T-helper 2 cell (primary cell): ENCODE measurements around the gene ADGRA1.
"Not testable (repeated sequence)": the region's sequence is repeated elsewhere in the genome, so short reads cannot be mapped to it uniquely, and the experiment has no call there.

Experiments
- DNase-seq, 5 experiments: peaks; one replicate each; pipeline versions ENCODE4 v3.0.0 to v3.0.0-alpha.2; 2012 to 2022

ADGRA1 gene

DNA sequence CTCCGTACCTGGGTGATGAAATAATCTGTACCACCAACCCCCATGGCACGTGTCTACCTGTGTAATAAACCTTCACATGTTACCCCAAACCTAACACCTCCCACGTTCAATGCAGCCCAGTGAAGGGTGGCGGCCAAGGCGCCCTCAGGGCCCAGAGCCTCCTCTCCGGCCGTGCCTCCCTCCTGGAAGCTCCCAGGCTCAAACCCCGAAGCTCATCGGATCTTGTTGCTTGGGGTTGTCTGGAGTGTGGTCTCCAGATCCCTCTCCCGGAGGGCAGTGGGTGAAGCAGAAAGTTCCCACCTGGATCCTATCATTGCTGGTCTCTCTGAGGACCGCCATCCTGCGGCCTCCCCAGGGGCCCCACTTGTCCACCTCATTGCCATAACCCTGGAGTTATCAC, 62.9 kb downstream of the ADGRA1 start:
- no peak for DNase-seq

DNA sequence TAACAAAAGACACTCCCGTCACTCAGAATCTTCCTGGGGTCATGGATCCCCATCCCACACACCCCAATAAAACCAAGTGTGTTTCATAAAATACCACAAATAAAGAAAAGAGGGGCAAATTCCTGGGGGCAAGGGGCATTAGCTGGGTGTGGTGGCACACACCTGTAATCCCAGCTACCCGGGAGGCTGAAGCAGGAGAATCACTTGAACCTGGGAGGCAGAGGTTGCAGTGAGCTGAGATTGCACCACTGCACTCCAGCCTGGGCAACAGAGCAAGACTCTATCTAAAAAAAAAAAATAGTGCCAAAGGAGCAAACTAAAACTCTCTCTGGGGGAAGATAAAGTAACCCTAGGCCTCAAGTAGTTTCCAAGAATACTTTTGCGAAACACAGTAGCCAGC, 63.3 kb downstream of the ADGRA1 start:
- not testable (repeated sequence) for DNase-seq

DNA sequence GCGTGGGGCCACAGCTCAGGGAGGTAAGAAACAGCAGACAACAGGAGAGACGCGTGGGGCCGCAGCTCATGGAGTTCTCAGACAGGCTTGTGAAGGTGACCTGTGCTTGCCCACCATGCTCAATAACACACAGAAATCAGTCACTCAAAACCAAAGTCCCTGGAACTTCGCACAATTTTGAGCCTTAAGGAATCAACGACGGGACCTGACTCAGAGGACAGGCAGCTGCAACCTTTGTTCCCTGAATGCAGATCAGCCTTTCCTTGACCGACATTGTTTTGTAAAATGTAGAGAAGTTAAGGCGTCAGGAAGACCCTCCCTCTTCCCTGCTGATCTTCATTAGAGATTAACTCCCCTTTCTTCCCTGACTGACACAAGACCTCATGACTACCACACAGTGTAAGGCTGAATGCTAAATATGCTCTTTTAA, 63.8 kb downstream of the ADGRA1 start:
- no peak for DNase-seq

DNA sequence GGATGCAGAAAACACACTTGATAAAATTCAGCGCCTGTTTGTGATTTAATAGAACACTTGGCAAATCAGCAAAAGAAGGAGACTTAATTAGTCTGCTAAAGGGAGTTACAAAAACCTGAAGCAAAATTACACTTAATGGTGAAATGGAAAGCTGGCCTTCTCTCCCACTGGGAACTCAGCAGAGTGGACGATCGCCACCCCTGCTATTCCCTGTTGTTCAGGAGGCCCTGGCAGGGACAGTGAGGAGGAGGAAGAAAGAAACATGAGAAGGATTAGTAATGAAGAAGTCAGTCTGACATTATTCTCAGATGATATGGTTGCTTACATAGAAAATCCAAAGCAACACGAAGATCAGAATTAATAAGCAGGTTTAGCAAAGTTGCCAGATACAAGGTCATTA, 66.7 kb downstream of the ADGRA1 start:
- no peak for DNase-seq

DNA sequence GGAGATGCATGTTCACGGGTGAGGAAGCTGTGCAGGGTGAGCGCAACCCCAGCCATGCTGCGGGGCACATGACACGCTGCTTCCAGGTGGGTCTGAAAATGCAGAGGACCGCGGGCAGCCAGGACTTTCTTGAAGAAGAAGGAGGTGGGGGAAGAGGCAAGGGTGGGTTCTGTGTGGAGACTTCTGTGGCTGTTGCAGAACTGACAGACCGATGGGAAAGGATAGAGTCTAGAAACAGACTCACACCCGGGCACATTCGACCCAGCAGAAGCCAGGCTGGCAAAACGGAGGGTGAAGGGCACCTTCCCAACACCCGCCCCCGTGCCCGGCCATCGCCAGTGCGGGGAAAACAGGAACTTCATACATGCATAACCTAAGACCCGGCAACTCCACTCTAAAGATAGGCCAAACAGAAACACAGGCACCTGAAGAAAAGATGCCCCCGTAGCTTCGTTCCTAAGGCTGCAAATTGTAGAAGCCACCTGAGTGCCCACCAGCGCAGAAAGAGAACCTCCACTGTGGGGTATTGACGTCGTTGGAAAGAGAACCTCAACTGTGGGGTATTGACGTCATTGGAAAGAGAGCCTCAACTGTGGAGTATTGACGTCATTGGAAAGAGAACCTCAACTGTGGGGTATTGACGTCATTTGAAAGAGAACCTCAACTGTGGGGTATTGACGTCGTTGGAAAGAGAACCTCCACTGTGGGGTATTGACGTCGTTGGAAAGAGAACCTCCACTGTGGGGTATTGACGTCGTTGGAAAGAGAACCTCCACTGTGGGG, 67.5 kb downstream of the ADGRA1 start:
- no peak for DNase-seq

DNA sequence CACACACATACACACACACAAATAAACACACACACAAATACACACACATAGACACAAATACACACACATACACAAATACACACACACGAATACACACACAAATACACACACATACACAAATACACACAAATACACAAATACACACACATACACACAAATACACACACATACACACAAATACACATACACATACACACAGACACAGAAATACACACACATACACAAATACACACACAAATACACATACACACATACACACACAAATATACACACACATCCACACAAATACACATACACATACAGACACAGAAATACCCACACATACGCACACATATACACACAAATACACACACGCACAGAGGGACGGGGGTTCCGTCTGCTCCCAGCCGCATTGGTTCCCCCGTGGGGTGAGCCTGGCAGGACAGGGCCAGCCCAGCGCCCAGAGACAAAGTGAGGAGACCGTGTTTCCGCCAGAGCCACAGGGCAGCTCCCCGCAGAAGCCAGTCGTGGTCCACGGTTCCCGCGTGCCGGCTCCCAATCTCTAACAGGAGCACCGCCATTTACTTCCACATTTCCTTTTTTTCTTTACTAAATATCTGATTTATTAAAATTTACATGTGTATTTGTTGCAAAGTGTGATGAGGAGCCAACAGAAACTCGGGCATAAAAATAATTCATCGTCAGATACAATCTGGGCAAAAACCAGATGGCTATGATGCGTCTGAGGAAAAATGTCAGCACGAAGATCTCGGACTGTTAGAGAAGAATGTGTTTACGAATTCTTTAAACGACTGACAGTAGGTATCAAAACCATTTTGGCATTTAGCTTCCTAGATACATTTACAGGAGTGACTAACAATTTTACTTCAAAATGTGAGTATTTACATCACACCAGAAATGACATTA, 69.2 kb downstream of the ADGRA1 start:
- no peak for DNase-seq

DNA sequence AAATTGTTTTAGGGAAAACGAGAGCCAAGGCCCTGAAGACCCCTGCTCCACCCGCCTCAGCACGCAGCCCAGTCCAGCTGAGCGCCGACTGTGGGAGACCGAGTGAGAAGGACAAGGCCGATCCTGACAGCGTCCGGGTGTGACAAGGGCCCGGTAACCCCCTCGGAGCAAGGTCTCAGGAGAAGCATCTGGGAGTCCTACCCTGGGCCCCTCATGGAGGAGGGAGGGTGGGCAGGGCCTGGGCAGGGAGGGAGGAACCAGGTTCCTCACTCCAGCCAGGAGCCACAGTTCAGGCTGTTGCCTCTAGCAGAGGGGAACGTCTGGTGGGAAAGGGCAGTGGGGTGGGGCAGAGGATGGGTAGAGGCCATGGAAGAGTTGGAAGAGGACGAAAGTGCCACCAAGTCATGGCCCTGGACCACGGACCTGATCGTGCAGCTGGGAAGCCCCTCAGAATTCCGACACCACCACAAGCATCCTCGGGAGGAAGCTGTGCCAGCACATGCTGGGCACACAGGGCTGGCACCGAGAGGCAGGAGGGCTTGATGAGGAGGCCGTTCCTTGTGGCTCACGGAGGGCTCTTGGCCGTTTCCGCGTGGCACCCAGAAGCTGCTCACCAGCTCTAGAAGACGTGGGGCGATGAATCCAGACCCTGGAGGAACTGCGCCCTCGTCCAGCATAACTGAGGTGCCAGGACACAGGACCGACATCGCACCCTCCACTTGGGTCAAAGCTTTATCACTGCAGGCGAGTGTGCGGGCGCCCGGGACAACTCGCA, 70.1 kb downstream of the ADGRA1 start:
- DNase-seq = no peak

DNA sequence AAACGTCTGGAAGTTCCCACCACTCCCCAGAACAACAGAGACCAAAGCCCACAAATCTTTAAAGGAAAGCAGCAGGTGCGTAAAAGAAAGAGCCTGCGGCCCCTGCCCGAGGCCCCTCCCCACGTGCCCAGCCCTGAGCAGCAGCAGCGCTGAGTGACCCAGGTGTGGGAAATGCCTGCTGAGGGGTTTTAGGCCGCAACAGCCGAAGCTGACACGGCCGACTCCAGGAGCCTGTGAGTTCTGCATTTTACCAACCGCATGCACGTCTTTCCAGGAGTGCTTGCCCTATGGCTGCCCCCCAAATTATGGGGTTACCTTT, 70.7 kb downstream of the ADGRA1 start:
- DNase-seq = no peak

DNA sequence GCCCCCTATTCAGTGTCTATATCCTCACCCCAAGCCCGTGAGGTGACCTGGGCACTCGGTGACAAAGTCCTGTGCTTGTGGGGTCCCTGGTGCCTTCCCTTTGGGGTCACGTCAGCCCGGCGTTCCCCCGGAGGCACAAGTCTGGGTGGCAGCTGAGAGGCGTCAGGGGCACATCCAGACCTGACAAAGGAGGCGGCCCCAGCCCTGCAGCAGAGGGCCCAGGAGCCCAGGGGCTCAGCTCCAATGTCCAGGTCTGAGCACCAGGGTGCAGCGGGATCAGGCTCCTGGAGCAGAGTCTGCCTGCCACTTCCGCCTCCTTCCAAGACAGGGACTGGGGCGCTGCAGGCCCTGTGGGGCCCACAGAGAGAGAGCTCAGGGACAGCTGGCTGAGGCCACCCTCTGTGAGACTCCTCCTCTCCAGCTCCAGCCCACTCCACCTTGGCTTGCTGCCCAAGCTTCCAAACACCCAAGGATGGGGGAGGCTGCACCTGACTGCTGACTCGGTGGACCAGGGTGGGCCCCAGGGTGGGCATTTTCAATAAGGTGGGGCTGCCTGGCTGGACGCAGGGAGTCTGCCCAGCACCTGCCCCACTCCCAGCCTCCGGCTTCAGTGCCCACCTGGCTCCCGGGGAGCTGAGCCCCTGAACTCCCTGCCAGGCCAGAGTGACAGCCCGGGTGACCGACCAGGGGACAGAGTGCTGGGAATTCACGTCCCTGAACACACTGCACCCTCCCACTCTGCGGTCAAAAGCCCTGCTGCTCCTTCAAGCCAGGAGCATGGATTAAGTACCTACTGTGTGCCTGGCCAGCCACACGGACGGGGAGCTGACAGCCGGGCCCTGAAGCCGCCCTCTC, 71.3 kb downstream of the ADGRA1 start:
- no peak for DNase-seq

DNA sequence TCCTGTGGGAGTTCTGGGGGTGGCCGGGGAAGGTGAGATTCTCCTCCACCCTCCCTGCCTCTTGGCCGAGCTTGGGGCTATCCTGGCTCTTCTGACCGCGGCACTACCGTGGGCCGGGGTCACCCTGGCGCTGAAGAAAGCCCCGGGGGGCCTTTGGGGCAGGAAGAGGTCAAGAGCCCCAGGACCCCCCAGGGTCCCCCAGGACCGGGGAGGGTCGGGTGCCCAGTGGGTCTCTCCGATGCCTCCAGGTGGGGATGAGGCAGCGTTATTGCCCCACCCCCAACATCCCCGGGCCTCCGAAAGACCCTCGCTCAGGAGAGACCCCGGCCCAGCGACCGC, 71.9 kb downstream of the ADGRA1 start:
- DNase-seq = no peak

DNA sequence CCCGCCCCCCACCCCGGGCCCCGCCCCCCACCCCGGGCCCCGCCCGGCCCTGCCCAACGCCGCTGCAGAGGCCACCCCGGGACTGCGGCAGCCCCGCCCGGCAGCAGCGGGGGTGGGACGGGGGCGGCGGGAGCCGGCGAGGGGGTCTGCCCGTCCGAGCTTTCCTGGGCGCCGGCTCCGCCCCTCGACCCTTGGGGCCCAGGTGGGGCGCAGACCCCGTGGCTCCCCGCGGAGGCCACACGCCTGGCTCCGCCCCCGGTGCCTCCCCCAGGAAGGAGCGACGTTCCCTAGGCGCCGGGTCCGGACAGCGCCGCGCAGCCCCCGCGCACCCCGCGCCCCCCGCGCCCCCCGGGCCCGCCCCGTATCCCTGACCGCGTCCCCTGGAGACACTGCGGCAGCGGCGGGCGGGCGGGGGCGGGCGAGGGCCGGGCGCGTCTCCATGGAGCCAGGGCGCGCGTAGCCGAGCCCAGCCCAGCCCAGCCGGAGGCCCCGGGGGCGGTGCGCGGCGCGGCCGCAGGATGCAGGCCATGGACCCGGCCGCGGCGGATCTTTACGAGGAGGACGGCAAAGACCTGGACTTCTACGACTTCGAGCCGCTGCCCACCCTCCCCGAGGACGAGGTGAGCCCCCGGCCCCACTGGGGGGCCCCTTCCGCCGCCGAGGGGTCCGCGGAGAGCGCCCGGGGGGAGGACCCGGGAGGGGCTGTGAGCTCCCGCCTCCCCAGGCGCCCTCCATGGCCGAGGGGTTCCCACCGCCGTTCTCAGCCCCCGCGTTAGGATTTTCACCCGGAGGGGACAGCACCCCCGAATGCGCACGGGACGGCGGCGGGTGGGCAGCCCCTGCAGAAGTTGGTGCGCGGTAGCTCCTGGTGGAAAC, 72.5 kb downstream of the ADGRA1 start, which contains the start of gene KNDC1:
KNDC1 (plus strand) TSS at position 270 of the 876 bp plus-strand sequence; CDS start at position 519, 249 bp downstream.
- DNase-seq = no peak

DNA sequence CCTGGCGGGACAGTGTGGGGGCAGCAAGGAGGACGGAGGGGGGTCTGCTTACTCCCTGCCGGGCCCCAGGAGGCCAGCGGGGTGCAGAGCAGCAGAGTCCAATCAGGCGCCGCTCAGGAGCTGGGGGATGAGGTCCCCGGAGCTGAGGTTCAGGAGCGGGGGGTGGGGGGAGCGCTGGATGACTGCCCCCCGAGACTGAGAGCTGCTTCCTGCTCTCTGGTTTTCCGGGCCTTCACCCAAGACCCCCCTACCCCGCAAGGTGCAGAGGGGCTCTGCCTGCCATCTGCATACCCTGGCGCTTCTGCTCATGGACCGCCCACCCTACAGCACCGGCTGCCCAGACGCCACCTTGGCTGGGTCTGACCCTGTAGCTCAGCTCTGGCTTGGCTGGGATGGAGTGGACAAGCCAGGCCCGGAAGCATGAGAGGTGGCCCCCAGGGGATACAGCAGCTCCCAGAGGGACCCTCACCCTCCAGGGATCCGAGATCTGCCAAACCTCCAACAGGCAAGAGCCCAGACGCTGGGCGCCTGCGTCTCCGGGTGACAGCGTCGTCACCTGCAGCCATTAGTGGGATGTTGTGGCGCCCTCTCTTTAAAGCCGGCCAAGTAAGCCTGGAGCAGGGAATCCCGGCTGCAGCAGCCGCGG, 73.2 kb downstream of the ADGRA1 start:
- DNase-seq = no peak

DNA sequence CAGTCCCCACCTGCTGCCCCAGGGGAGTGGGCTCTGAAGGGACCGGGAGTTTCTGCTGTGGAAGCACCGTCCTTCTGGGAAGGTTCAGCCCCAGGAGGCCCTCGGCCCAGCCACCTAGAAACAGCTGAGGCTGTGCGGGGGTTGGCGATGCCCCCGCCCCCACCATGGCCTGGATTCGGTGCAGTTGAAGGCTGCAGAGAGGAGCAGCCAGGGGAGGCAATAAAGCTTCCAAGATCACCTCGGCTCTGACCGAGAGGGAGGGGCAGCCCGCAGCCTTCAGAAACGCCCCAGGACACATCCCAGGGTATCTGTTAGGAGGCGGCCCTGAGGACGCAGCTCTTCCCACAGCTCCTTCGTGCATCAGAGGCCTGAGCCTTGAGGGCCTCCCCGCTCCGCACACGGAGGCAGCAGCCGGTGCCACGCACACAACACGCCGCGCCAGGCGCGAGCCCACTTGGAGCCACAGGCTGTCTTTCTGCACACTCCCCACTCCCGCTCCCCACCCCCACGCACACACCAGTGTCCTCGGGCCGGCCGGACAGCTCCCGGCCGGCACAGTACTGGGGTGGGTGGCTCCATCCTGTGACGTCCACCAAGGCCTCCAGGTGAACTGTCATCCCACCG, 73.9 kb downstream of the ADGRA1 start:
- DNase-seq = no peak

DNA sequence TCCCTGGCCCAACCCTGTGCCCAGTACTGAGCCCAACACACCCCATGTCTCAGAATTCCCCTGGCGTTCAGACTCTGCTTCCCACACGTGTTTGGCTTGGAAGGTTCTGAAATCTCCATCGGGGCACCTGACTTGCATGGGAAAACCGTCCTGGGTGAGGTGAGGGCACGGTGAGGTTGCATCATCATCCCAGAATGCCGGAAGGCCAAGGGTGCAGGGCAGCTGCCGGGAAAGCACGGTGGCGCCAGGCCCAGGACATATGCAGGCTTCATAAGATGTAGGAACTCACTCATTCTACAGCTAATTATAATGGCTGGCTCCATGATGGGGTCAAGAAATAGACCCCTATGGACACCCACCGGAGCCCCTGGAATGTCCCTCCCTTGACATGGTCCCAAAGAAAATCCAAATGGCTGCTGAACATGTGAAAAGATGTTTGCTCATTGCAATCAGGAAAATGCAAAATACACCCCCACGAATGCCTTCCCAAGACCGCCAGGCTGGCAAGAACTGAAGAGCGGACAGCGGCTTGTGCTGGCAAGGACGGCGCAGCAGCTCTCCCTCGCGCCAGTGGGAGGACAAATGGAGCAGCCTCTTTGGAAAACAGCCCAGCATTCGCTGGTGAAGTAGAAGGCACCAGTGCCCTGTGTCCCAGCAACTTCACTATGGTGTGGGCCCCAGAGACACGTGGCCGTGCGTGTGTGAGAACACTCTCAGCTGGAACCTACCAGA, 74.6 kb downstream of the ADGRA1 start:
- no peak for DNase-seq

DNA sequence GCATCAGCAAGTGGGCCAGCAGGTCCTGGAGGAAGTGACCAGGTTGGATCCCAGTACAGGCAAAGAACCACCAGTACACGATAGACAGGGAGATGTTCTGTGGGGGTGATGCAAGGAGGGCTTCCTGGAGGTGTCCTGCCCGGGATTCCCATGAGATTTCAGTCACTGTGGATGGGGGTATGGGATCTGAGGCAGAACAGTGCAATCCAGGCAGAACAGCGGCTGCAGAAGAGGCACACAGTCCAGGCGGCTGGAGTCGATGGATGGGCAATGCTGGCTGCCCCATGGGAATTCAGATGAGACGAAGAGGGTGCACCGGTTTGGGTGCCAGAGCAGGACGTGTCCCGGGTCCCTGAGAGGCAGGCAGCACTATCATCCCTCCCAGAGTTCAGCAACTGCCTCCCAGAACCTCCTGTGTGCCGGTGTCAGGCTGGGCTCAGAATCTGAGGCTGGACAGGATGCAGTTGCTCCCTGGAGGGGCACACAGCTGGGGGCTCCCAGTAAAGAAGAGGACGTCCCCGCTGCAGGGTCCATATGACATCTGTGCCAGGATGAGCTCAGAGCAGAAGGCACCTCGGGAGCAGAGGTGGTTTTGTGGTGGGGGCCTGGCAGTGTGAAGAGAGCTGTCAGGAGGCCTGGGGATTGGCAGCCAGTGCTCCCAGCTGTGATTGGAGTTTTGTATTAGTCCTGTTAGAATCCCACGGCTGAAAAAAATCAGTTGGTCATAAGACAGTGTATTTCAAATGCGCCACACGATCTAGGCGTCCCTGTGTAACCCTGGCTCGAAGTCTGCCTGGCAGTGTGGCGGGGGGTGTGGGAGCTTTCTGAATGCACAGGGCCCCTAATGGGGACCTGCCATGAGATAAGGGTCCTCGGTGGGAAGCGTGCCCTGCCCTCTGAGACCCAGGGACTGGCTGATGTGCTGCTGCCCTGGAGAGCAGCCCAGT, 75.5 kb downstream of the ADGRA1 start:
- no peak for DNase-seq

DNA sequence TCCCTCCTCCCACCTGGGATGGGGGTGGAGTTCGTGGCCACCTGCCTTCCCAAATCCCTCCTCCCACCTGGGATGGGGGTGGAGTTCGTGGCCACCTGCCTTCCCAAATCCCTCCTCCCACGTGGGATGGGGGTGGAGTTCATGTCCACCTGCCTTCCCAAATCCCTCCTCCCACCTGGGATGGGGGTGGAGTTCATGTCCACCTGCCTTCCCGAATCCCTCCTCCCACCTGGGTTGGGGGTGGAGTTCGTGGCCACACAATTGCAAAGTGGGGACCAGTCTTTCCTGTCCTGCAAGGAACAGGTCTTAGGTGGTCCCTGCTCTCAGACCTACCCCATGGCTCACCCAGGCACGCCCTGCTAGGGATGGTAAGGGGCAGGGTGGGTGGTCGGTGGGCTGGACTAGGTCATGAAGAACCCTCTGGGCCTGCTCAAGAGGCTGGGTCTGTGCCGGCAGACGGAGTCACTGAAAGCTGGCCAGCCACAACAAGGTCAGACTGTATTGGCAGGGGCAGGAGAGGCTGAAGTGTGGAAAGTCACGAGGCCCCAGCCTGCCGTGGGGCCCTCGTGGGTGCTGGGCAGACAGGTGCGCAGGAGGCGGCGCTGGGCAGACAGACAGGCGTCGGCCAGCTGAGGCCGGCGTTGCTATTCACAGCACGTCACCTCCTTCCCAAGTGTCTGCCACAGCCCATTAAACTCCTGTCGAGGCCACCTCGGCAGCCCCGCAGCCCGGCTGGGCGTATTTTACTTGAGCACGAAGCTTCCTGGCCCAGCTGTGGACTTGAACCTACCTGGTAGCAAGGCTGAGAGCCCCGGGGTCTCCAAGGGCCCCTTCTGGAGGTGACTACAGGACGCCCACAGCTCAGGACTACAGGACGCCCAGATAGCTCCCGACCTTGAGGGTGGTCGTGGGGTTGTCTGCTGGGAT, 76.4 kb downstream of the ADGRA1 start:
- no peak for DNase-seq
